DND-41 (cell line): Measurements from ENCODE around the gene TSPAN11.

Experiments used
- EZH2 ChIP-seq: IDR thresholded peaks from 3 replicates; pipeline ENCODE4 v1.6.1; 2012; ENCODE audit warnings: borderline replicate concordance, low read depth, mild to moderate bottlenecking, moderate library complexity, low read length, inconsistent platforms; ENCODE audit not compliant: severe bottlenecking
- TF ChIP-seq, protein P1 (sequence below): IDR thresholded peaks from 2 replicates; pipeline ENCODE4 v1.5.1; 2012; ENCODE audit warnings: borderline replicate concordance, low read length, moderate library complexity, mild to moderate bottlenecking; ENCODE audit not compliant: poor library complexity, severe bottlenecking; ENCODE audit errors: extremely low read depth

DNA sequence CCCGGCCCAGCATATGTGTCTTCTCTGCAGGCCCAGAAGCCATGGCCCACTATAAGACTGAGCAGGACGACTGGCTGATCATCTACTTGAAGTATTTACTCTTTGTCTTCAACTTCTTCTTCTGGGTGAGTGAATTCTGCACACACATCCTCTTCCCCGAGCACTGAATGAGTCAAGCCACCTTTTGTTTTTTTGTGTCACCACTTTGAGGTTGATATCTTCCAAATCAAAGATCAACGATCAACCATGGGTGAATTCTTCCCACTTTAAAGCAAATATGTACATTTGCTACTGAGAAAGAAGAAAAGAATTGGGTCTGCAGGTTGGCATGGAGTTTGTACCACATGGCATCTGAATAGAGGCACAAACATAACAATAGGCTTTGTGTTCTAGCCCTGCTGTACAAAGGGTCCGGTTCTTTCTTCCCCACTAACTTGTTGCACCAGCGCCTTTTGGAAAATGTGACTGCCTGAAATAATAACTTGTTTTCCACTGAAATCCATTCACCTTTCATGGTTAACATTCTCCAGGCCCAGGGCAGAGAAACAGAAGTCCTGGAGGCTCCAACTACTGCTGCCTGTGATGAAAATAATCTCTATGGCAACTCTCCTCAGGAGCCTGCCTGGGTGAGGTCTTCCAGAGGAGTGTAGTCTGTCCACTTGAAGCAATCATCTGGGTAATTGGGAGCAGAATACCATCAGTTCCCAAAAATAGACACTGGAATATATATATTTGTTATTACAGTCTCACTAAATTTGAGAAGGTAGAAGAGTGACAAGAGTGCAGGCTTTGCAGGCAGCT is 27.6 kb downstream of the TSPAN11 start:
- no peak for TF ChIP-seq EZH2
- TF ChIP-seq, protein P1, sequence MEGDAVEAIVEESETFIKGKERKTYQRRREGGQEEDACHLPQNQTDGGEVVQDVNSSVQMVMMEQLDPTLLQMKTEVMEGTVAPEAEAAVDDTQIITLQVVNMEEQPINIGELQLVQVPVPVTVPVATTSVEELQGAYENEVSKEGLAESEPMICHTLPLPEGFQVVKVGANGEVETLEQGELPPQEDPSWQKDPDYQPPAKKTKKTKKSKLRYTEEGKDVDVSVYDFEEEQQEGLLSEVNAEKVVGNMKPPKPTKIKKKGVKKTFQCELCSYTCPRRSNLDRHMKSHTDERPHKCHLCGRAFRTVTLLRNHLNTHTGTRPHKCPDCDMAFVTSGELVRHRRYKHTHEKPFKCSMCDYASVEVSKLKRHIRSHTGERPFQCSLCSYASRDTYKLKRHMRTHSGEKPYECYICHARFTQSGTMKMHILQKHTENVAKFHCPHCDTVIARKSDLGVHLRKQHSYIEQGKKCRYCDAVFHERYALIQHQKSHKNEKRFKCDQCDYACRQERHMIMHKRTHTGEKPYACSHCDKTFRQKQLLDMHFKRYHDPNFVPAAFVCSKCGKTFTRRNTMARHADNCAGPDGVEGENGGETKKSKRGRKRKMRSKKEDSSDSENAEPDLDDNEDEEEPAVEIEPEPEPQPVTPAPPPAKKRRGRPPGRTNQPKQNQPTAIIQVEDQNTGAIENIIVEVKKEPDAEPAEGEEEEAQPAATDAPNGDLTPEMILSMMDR, result no peak
